GM12878 (cell line): Measurements from ENCODE around the gene HMCES. TPM values are rescaled to one million over a fixed set of nuclear protein-coding genes. Genes with fewer than 3 reads are reported as not detected.
A peak's percentile ranks its signal among the peaks of the same experiment; 100 is the strongest.

Experiments used
- ATAC-seq: fragments of 200-7000 bp; cut with Tn5 transposase; 3 replicates; pipeline ENCODE4 v1.9.1; 2020; ENCODE audit warnings: mild to moderate bottlenecking, moderate library complexity
- BruUV-seq: library from RNA; stranded (reverse); fragments of 400-500 nt; replicated peaks from 2 replicates; lab custom pipeline; 2021; lab: Mats Ljungman, UMichigan
- CTCF ChIA-PET: fragments of 300-600 bp; sonication (Branson Sonifier 250); formaldehyde crosslinking; extraction: SDS; loops from one replicate; lab custom pipeline; 2021; ENCODE audit warnings: inconsistent platforms; lab: Yijun Ruan, JAX
- POLR2A ChIA-PET: fragments of 350-600 bp; formaldehyde crosslinking; extraction: SDS; loops from one replicate; lab custom pipeline; 2021; ENCODE audit warnings: inconsistent platforms; lab: Charles Lee
- RAD21 ChIA-PET: fragments of 300-600 bp; sonication (Branson Sonifier 250); formaldehyde crosslinking; loops from one replicate; lab custom pipeline; 2023; ENCODE audit warnings: antibody characterized with exemption; ENCODE audit not compliant: unreplicated experiment; lab: Charles Lee
- SMC1A ChIA-PET: fragments of 300-600 bp; sonication (Branson Sonifier 250); formaldehyde crosslinking; loops from one replicate; lab custom pipeline; 2023; ENCODE audit not compliant: unreplicated experiment, uncharacterized antibody; lab: Charles Lee
- DNase-seq: peaks from one replicate; pipeline ENCODE4 v3.0.0-alpha.2; 2011; ENCODE audit warnings: low read depth, low spot score
- FAIRE-seq: peaks from 3 replicates; lab custom pipeline; 2011; peaks lifted over from hg19 to GRCh38; lab: Jason Lieb, UNC
- H2AFZ ChIP-seq: 2 replicates; pipeline ENCODE4 v1.6.0; 2011; ENCODE audit warnings: low read depth, low read length, control low read depth; ENCODE audit not compliant: control insufficient read depth
- H3K27ac ChIP-seq: 2 replicates; pipeline ENCODE4 v1.5.1; 2011; ENCODE audit warnings: control low read depth; ENCODE audit not compliant: control insufficient read depth, insufficient read depth
- H3K27me3 ChIP-seq, 2 experiments: replicated peaks in 1 of 2; 2 replicates each; pipeline versions ENCODE4 v1.6.0 to v1.6.1; 2011; ENCODE audit warnings: low read length in 1 of 2; ENCODE audit not compliant: control insufficient read depth in 2 of 2, insufficient read depth in 2 of 2
- H3K36me3 ChIP-seq, 2 experiments: 2 replicates each; pipeline ENCODE4 v1.5.1; 2011; ENCODE audit warnings: low read length in 1 of 2; ENCODE audit not compliant: control insufficient read depth in 2 of 2, insufficient read depth in 2 of 2
- H3K4me1 ChIP-seq: 2 replicates; pipeline ENCODE4 v1.6.1; 2011; ENCODE audit warnings: mild to moderate bottlenecking, low read length, moderate library complexity, mixed read lengths; ENCODE audit not compliant: control insufficient read depth, insufficient read depth
- H3K4me2 ChIP-seq: 2 replicates; pipeline ENCODE4 v1.6.0; 2011; ENCODE audit warnings: control low read depth; ENCODE audit not compliant: control insufficient read depth, insufficient read depth
- H3K4me3 ChIP-seq: fragments of 200-600 bp; sonication (generic); 2 replicates; pipeline ENCODE4 v1.5.1; 2016
- H3K79me2 ChIP-seq: 2 replicates; pipeline ENCODE4 v1.6.0; 2011; ENCODE audit warnings: low read length; ENCODE audit not compliant: control insufficient read depth, insufficient read depth
- H3K9ac ChIP-seq: 2 replicates; pipeline ENCODE4 v1.8.0; 2011; ENCODE audit warnings: low read length, control low read depth, mixed read lengths; ENCODE audit not compliant: control insufficient read depth, insufficient read depth
- H3K9me3 ChIP-seq: replicated peaks from 3 replicates; pipeline ENCODE4 v1.5.1; 2011; ENCODE audit warnings: mild to moderate bottlenecking, low read length; ENCODE audit not compliant: control insufficient read depth, insufficient read depth
- H4K20me1 ChIP-seq: 2 replicates; pipeline ENCODE4 v1.6.0; 2011; ENCODE audit not compliant: control insufficient read depth, insufficient read depth
- BRCA1 ChIP-seq: IDR thresholded peaks from 2 replicates; pipeline ENCODE4 v1.6.1; 2011; ENCODE audit warnings: low read depth, low read length, improper control_type of control experiment
- CHD2 ChIP-seq: IDR thresholded peaks from 2 replicates; pipeline ENCODE4 v1.6.1; 2011; ENCODE audit warnings: low read depth, low read length, improper control_type of control experiment, borderline replicate concordance
- IRF4 ChIP-seq: IDR thresholded peaks from 2 replicates; pipeline ENCODE4 v1.6.1; 2011; ENCODE audit warnings: low read depth, low read length
- MEF2B ChIP-seq: fragments of 450-650 bp; IDR thresholded peaks from 2 replicates; pipeline ENCODE4 v1.6.1; 2018; ENCODE audit warnings: mild to moderate bottlenecking, moderate library complexity; ENCODE audit not compliant: partially characterized antibody, poor library complexity, severe bottlenecking
- MYB ChIP-seq: fragments of 150-350 bp; IDR thresholded peaks from 2 replicates; pipeline ENCODE4 v1.6.1; 2014; ENCODE audit warnings: mild to moderate bottlenecking, low read depth, low read length, borderline replicate concordance
- NFYB ChIP-seq: IDR thresholded peaks from 2 replicates; pipeline ENCODE4 v1.6.1; 2011; ENCODE audit warnings: low read depth, mild to moderate bottlenecking, low read length, improper control_type of control experiment, moderate library complexity; ENCODE audit not compliant: insufficient read depth
- NR2F1 ChIP-seq: fragments of 450-650 bp; conservative IDR thresholded peaks from 2 replicates; pipeline ENCODE4 v1.6.1; 2017; ENCODE audit warnings: mild to moderate bottlenecking
- PAX5 ChIP-seq: IDR thresholded peaks from 2 replicates; pipeline ENCODE4 v1.6.1; 2011; ENCODE audit warnings: low read depth, low read length, borderline replicate concordance
- PKNOX1 ChIP-seq: fragments of 450-650 bp; IDR thresholded peaks from 2 replicates; pipeline ENCODE4 v1.6.1; 2016; ENCODE audit warnings: mild to moderate bottlenecking
- POLR2A ChIP-seq: IDR thresholded peaks from 2 replicates; pipeline ENCODE4 v1.6.1; 2011; ENCODE audit warnings: low read depth, mild to moderate bottlenecking, low read length
- POLR2AphosphoS2 ChIP-seq: IDR thresholded peaks from 2 replicates; pipeline ENCODE4 v1.6.1; 2011; ENCODE audit warnings: low read depth, mild to moderate bottlenecking, low read length, improper control_type of control experiment, moderate library complexity
- POU2F2 ChIP-seq: IDR thresholded peaks from 3 replicates; pipeline ENCODE4 v1.6.1; 2011; ENCODE audit warnings: low read depth, mild to moderate bottlenecking, low read length, borderline replicate concordance
- RELA ChIP-seq: fragments of 450-650 bp; IDR thresholded peaks from 2 replicates; pipeline ENCODE4 v1.8.0; 2014; ENCODE audit warnings: borderline replicate concordance; ENCODE audit not compliant: partially characterized antibody
- SMC3 ChIP-seq: IDR thresholded peaks from 2 replicates; pipeline ENCODE4 v1.6.1; 2011; ENCODE audit warnings: low read length, improper control_type of control experiment, borderline replicate concordance
- SREBF1 ChIP-seq: IDR thresholded peaks from 2 replicates; pipeline ENCODE4 v1.6.1; 2012; ENCODE audit warnings: mild to moderate bottlenecking, low read length
- SUPT20H ChIP-seq: IDR thresholded peaks from 2 replicates; pipeline ENCODE4 v1.6.1; 2011; ENCODE audit warnings: low read depth, mild to moderate bottlenecking, low read length, moderate library complexity, borderline replicate concordance; ENCODE audit not compliant: control insufficient read depth
- SUZ12 ChIP-seq: fragments of 200-600 bp; sonication (generic); IDR thresholded peaks from one replicate; pipeline ENCODE4 v1.6.1; 2018; ENCODE audit warnings: antibody characterized with exemption, mild to moderate bottlenecking; ENCODE audit not compliant: unreplicated experiment
- TAF1 ChIP-seq: IDR thresholded peaks from 2 replicates; pipeline ENCODE4 v1.6.1; 2011; ENCODE audit warnings: mild to moderate bottlenecking, low read depth, low read length, borderline replicate concordance
- TCF3 ChIP-seq: IDR thresholded peaks from 2 replicates; pipeline ENCODE4 v1.6.1; 2012; ENCODE audit warnings: low read depth, mild to moderate bottlenecking, low read length, borderline replicate concordance; ENCODE audit not compliant: insufficient read depth
- WGBS: methylation state at CpG from one replicate; pipeline ENCODE4 v1.1.6; 2016; ENCODE audit warnings: low lambda C conversion rate; ENCODE audit not compliant: insufficient replicate concordance, insufficient coverage; ENCODE audit errors: missing lambda C conversion rate; 5-methylcytosine and 5-hydroxymethylcytosine counted together
- in situ Hi-C: fragments of 300-500 bp; cut with MboI; formaldehyde crosslinking; loops from 9 replicates; pipeline ENCODE4 v1.14.3; 2018; ENCODE audit warnings: mixed read lengths
- intact Hi-C: fragments of 100-400 bp; cut with micrococcal nuclease; formaldehyde crosslinking; loops from one replicate; pipeline ENCODE4 v1.14.2; 2022; ENCODE audit not compliant: unreplicated experiment
- polyA plus RNA-seq, 11 experiments: library from polyadenylated mRNA; depleted of rRNA in 4 of 11; unstranded in 6 of 11; stranded (reverse) in 5 of 11; fragments of >200 nt; fragmentation: Nextera tagmentation in 4 of 11; fragmentation: Illumina TruSeq in 1 of 11; extraction: Ambion mirVana in 4 of 11; extraction: Trizol in 1 of 11; gene quantifications; 1 replicate in 1 of 11; 2 replicates in 10 of 11; pipeline versions ENCODE4 v1.2.1 to v1.2.3, GENCODE V29; 2011 to 2016; ENCODE audit warnings: inconsistent platforms in 2 of 11, missing spikeins in 2 of 11, low read depth in 1 of 11
- total RNA-seq, 4 experiments: library from RNA; depleted of rRNA in 3 of 4; stranded (reverse); fragments of >200 nt in 3 of 4; fragmentation: Illumina TruSeq in 1 of 4; extraction: Trizol in 1 of 4; gene quantifications; 2 replicates each; pipeline versions ENCODE4 v1.2.1 to v1.2.3, GENCODE V29; 2013 to 2021
- TF ChIP-seq, protein P1 (sequence below): fragments of 450-650 bp; IDR thresholded peaks from 2 replicates; pipeline ENCODE4 v1.6.1; 2017; ENCODE audit warnings: mild to moderate bottlenecking, moderate library complexity
- TF ChIP-seq, protein P2 (sequence below): IDR thresholded peaks from 2 replicates; pipeline ENCODE4 v1.6.1; 2012; ENCODE audit warnings: low read depth, low read length, improper control_type of control experiment

HMCES gene
- total and polyA plus RNA-seq, 10 of the 15 experiments (the other 5 are each of a cell fraction or from before 2014, with no cell fraction given), result 12.4 to 49.8 (median 27.0) TPM

- Histone ChIP-seq H3K4me2 (peak overlapping the region; percentile 66), H3K9ac (no peak overlapping the region), H2AFZ (peak overlapping the region; percentile 80), H3K27me3 (no peaks in the 10 kb centered on the region; a peak in 1 of 4 replicates), H4K20me1 (no peaks in the 10 kb centered on the region), H3K27ac (no peak overlapping the region), H3K4me1 (peaks cover 16% of the 10 kb centered on the region), H3K4me3 (peak overlapping the region; percentile 88), H3K79me2 (no peaks in the 10 kb centered on the region; the same call in 1 of the 2 replicates), H3K9me3 (no peaks in the 10 kb centered on the region), H3K36me3 (no peaks in the 10 kb centered on the region)
- no TSS peak for BruUV-seq
- ChIA-PET POLR2A (interaction anchor here (0.6 to 4.5 kb wide), 25 partner anchors 9 to 437 kb away, joined by 3 to 29 read pairs (median 5); partner anchors contain the start of genes ACAD9, COPG1, HMCES and IFT122), RAD21 (interaction anchor here (0.6 to 3.9 kb wide), 22 partner anchors 8 to 345 kb away, joined by 3 to 31 read pairs (median 5); partner anchors contain the start of genes COPG1 and HMCES), CTCF (interaction anchor here (0.6 to 3.8 kb wide), 32 partner anchors 9 to 345 kb away, joined by 3 to 43 read pairs (median 6); partner anchors contain the start of genes COPG1, HMCES, IFT122 and MBD4), SMC1A (interaction anchor here (0.8 to 8.5 kb wide), 16 partner anchors 8 to 345 kb away, joined by 3 to 75 read pairs (median 5); partner anchors contain the start of gene HMCES)
- WGBS, result 0% methylated on average over 10 of the region's 34 CpGs
- DNase-seq (no peak), FAIRE-seq (no peak), ATAC-seq (no peak)
- intact Hi-C loops, result loop anchor here (5.0 kb wide), 1 partner anchor 134 kb away; the partner anchor contains the start of gene CNBP
- in situ Hi-C loops, result no loop called here
- TF ChIP-seq MYB, result no peak
- no peak for TF ChIP-seq NFYB
- TF ChIP-seq SREBF1, result no peak
- TF ChIP-seq SUZ12, result no peak
- TF ChIP-seq RELA, result no peak
- TF ChIP-seq PAX5, result 0 out of 2 replicates have a peak, but pooled peaks have one; percentile 62
- no peak for TF ChIP-seq TAF1
- peak; percentile 88 for TF ChIP-seq TCF3
- TF ChIP-seq IRF4, result peak; percentile 19; the same call in 1 of the 2 replicates
- peak; percentile 99 for TF ChIP-seq POLR2AphosphoS2
- TF ChIP-seq SUPT20H, result no peak
- TF ChIP-seq POLR2A, result peak; percentile 87
- TF ChIP-seq, protein P1, sequence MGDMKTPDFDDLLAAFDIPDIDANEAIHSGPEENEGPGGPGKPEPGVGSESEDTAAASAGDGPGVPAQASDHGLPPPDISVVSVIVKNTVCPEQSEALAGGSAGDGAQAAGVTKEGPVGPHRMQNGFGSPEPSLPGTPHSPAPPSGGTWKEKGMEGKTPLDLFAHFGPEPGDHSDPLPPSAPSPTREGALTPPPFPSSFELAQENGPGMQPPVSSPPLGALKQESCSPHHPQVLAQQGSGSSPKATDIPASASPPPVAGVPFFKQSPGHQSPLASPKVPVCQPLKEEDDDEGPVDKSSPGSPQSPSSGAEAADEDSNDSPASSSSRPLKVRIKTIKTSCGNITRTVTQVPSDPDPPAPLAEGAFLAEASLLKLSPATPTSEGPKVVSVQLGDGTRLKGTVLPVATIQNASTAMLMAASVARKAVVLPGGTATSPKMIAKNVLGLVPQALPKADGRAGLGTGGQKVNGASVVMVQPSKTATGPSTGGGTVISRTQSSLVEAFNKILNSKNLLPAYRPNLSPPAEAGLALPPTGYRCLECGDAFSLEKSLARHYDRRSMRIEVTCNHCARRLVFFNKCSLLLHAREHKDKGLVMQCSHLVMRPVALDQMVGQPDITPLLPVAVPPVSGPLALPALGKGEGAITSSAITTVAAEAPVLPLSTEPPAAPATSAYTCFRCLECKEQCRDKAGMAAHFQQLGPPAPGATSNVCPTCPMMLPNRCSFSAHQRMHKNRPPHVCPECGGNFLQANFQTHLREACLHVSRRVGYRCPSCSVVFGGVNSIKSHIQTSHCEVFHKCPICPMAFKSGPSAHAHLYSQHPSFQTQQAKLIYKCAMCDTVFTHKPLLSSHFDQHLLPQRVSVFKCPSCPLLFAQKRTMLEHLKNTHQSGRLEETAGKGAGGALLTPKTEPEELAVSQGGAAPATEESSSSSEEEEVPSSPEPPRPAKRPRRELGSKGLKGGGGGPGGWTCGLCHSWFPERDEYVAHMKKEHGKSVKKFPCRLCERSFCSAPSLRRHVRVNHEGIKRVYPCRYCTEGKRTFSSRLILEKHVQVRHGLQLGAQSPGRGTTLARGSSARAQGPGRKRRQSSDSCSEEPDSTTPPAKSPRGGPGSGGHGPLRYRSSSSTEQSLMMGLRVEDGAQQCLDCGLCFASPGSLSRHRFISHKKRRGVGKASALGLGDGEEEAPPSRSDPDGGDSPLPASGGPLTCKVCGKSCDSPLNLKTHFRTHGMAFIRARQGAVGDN, result peak; percentile 90; the same call in 1 of the 2 replicates
- peak; percentile 85 for TF ChIP-seq CHD2
- no peak for TF ChIP-seq SMC3
- TF ChIP-seq BRCA1, result 0 out of 2 replicates have a peak, but pooled peaks have one; percentile 30
- TF ChIP-seq PKNOX1, result no peak
- peak; percentile 98; the same call in 2 of the 3 replicates for TF ChIP-seq POU2F2
- TF ChIP-seq, protein P2, sequence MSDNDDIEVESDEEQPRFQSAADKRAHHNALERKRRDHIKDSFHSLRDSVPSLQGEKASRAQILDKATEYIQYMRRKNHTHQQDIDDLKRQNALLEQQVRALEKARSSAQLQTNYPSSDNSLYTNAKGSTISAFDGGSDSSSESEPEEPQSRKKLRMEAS, result no peak
- no peak for TF ChIP-seq NR2F1
- TF ChIP-seq MEF2B, result no peak
Observed at GRCh38 chr3:129315998-129316247, 37.3 kb downstream of the HMCES start.
